GM18507 (cell line): Measurements from ENCODE around the gene PSMB2.
A peak's percentile ranks its signal among the peaks of the same experiment; 100 is the strongest.

ENCODE experiments used
- DNase-seq: peaks from one replicate; pipeline ENCODE4 v3.0.0; 2011; ENCODE audit warnings: low read depth; ENCODE audit not compliant: insufficient read length; ENCODE audit errors: extremely low spot score
- FAIRE-seq: peaks from 2 replicates; lab custom pipeline; 2011; peaks lifted over from hg19 to GRCh38; lab: Jason Lieb, UNC

The PSMB2 gene

DNA sequence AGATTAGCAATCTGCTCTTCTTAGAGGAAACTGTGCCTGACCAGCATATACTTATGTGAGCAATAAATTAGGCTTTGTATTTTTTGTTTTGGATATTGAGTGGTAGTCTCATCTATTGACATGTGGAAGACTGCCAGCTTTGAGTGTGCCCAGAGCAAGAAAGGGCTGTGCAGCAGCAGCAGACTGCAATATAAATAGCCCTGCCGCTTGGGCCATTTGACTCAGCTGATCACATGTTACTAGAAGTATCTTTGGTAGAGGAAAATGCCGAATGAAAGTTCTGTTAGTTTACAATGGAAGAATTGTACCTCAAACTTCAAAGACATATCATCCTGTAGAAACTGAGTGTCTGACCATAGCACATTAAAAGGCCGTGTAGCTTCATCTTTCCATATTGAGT is 9.1 kb upstream of the PSMB2 start:
- FAIRE-seq (no peak), DNase-seq (no peak)

DNA sequence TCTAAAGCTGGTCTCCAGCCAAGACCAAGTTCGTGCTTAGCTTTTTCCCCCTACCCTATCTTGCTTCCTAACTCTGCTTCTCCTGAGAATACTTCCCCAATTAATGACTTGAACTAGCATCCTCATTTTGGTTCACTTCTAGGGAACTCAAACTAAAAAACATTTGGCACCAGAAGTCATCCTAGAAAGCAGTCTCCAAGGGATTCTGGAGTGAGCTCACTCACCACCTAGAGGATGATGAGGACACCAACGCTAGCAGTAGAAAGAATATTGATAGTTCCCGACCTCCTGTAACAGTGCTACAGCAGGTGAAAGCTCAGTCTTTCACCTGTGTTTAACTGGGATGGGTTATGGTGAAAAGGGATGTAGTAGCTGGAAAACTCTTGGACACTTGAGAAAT is 4.7 kb upstream of the PSMB2 start:
- FAIRE-seq (no peak), DNase-seq (no peak)

GRCh38 chr1:35644204-35644603 is 2.9 kb upstream of the PSMB2 start:
- no peak for DNase-seq
- no peak for FAIRE-seq

DNA sequence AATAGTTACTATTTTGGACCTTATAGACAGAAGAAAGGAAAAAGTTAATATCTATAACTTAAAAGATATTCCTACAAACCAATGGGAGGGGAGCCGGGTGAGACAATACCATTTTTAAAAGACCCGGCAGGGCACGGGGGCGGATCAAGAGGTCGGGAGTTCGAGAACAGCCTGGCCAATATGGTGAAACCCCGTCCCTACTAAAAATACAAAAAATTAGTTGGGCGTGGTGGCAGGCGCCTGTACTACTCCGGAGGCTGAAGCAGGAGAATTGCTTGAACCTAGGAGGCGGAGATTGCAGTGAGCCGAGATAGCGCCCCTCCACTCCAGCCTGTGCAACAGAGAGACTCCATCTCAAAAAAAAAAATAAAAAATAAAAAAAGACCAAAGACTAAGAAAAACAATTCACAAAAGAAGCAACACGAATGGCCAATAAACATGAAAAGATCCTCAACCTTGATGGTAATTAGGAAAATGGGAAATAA is 1.2 kb upstream of the PSMB2 start:
- DNase-seq (no peak), FAIRE-seq (no peak)

GRCh38 chr1:35640380-35641232 is 720 bp downstream of the PSMB2 start:
- DNase-seq, result no peak
- peak; percentile 12 for FAIRE-seq

- DNase-seq (no peak), FAIRE-seq (peak; percentile 21)
These were observed 3.9 kb downstream of the PSMB2 start for GRCh38 chr1:35637401-35637809.

GRCh38 chr1:35633547-35633946 is 7.8 kb downstream of the PSMB2 start:
- DNase-seq, result no peak
- no peak for FAIRE-seq

GRCh38 chr1:35631396-35631795 is 9.9 kb downstream of the PSMB2 start:
- DNase-seq (no peak), FAIRE-seq (no peak)

DNA sequence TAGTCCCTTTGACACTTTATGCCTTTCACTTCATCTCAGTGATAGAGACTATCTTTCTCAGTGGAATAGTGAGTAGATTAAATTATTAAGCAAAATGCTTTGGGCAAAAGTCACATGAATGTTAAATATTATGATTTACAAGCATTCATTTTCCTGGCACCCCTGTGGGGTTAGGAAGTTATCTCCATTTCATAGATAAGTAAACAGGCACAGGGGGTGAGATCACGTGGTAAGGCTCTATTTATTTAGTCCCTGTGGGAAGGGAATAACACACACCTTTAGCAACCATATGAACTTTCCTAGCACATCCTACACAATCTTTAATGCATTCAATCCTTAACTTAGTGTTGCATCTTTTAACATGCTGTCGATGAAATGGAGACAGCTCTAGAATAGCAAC is 12.3 kb downstream of the PSMB2 start:
- DNase-seq (no peak), FAIRE-seq (no peak)

GRCh38 chr1:35623832-35624231 is 17.5 kb downstream of the PSMB2 start:
- DNase-seq (no peak), FAIRE-seq (no peak)

DNA sequence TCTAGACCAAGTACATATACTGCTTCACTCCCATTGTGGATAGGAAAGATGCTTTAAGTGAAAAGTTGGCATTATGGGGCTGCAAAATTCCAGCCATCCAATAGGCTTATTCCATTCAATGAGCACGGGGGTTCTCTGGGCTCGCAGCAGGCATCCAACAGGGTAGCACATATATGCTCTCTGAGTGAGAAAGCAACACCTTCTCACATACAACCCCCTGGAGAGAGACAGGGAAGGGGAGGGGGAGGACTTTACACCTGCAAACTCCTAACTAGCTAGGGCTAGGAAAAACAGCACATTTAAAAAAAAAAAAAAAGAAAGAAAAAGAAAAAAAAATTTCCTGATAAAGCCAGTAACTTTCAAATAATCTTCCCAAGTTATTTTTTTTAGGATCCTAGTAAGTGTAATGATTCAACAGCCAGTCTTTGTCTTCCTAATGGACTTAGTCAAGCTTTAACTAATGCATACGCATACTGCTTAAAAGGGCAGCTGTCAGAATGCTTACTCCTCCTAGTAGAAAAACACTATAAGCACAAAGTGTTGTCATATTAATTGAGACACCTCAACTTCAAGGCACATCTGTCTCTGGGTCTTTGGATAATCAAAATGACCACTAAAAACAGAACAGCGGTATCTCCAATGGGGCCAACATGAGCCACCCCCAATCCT is 18.7 kb downstream of the PSMB2 start:
- no peak for FAIRE-seq
- DNase-seq, result no peak

- no peak for FAIRE-seq
- no peak for DNase-seq
These were observed 21.8 kb downstream of the PSMB2 start for GRCh38 chr1:35619237-35620121.

GRCh38 chr1:35615440-35615839 is 25.9 kb downstream of the PSMB2 start:
- FAIRE-seq (no peak), DNase-seq (no peak)

DNA sequence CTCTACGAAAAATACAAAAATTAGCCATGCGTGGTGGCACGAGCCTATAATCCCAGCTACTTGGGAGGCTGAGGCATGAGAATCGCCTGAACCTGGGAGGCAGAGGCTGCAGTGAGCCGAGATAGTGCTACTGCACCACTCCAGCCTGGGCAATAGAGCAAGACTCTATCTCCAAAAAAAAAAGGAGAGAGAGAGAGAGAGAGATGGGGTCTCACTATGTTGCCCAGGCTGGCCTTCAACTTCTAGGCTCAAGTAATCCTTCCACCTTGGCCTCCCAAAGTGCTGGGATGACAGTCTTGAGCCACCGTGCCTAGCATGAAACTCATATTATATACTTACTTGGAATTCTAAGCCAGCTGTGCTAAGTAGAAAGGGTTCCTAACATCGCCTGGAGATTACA is 29.7 kb downstream of the PSMB2 start:
- FAIRE-seq, result no peak
- DNase-seq, result no peak

GRCh38 chr1:35605867-35606182 is 35.5 kb downstream of the PSMB2 start:
- FAIRE-seq, result no peak
- DNase-seq, result no peak

DNA sequence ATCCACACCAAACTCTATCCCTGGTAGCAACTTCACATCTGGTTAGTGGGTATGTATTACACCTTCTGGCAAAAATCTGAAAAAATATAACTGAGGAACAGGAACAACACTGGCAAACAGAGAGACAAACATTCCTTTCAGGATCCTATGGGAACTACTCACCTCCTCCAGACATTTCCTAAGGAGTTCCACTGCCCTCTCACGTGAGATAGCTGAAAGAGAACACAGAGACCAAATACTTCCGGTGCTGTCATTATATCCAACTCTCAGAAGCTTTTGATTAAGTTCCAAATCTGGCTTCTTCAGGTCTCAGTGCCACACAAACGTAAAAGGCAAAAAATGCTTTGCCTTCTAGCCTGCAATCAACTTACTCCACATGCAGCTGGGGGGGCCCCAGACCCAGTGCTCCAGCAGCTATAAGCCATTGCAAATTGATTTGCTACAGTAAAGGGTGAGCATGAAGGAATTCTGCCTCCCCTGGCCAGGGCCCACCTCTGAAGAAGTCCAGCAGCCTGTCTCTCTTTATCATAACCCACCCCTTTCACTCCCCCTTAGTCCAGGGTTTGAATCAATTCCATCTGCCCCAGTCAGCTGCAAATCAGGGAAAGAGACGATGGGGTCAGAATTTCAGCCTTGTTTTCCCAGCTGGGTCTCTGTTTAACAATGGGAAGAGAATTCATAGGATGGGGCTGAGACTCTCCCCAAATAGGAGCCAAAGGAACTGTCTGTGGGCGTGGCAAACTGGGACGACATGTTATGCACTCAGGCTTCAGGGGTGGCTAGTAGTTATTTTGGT is 36.1 kb downstream of the PSMB2 start:
- no peak for FAIRE-seq

DNA sequence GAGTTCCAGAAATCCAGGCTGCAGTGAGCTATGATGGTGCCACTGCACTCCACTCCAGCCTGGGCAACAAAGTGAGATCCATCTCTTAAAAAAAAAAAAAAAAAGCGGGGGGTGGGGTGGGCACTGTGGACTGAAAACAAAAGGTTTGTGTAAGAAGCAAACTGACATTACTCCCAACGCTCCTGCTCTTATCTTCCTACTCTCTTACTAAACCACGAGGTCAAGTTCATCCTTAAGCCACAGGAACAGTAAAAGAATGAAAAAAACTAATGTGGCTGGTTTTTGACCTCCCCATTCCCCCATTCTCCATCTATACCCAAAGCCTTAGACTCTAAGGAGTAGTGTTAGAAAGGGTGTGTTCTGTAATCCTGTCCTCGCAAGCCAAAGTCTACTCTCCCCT is 37.4 kb downstream of the PSMB2 start:
- FAIRE-seq (no peak), DNase-seq (no peak)

More for the DNA sequence above, 36.1 kb downstream of the PSMB2 start:
- DNase-seq, result no peak

DNA sequence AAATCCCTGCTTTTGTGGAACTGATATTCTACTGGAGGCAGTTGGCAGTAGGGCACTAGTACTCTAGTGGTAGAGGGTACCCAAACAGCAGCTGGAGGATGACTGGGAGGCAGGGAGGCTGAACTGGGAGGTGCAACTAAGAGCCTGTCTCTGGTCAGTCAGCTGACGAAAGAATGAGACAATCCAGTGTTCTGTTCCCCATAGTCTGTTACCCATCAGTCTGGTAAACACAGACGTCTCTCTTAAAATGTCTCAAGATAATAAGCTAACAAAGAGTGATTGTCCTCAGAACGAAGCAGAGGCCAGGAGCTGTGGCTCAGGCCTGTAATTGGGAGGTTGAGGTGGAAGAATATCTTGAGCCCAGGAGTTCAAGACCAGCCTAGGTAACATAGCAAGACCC is 37.9 kb downstream of the PSMB2 start:
- DNase-seq, result no peak
- FAIRE-seq, result no peak

GRCh38 chr1:35600593-35600992 is 40.7 kb downstream of the PSMB2 start:
- no peak for FAIRE-seq
- DNase-seq, result no peak
